Vagina (tissue), 2 donors: ENCODE data around the gene TSHZ1.

Experiments used
- POLR2A ChIP-seq, 2 donors: fragments of 450-650 bp; IDR thresholded peaks; one replicate each; pipeline ENCODE4 v1.6.1; 2017; ENCODE audit warnings: antibody characterized with exemption in 2 of 2, mild to moderate bottlenecking in 2 of 2, moderate library complexity in 2 of 2
- POLR2AphosphoS5 ChIP-seq, 2 donors: sonication (generic); formaldehyde crosslinking; IDR thresholded peaks; one replicate each; pipeline ENCODE4 v1.9.0; 2017; ENCODE audit warnings: antibody characterized with exemption in 2 of 2, mild to moderate bottlenecking in 2 of 2, low read depth in 1 of 2; ENCODE audit not compliant: insufficient read depth in 1 of 2

GRCh38 chr18:75338631-75339030 is 128.0 kb downstream of the TSHZ1 start:
- TF ChIP-seq POLR2A (IDR thresholded peaks at IDR 0.05) (no peak), POLR2AphosphoS5 (IDR thresholded peaks at IDR 0.05; ENCODE audit: insufficient read depth in 1 of 2, low read depth in 1 of 2) (no peak)
